Endodermal cell (in vitro differentiated cells): Measurements from ENCODE around the gene BACH2. TPM values are rescaled to one million over a fixed set of nuclear protein-coding genes. Genes with fewer than 3 reads are reported as not detected.

Source experiments
- DNase-seq: peaks from one replicate; pipeline ENCODE4 v3.0.0-alpha.2; 2017
- H3K27ac ChIP-seq: 2 replicates; pipeline ENCODE4 v1.5.1; 2013; ENCODE audit warnings: mild to moderate bottlenecking, low read depth, low read length, moderate library complexity
- H3K27me3 ChIP-seq: 2 replicates; pipeline ENCODE4 v1.6.1; 2013; ENCODE audit warnings: mild to moderate bottlenecking, low read length, moderate library complexity; ENCODE audit not compliant: insufficient read depth, control insufficient read depth, poor library complexity, severe bottlenecking
- H3K36me3 ChIP-seq: 2 replicates; pipeline ENCODE4 v1.7.0; 2013; ENCODE audit warnings: mild to moderate bottlenecking, low read length, moderate library complexity; ENCODE audit not compliant: control insufficient read depth, insufficient read depth
- H3K4me1 ChIP-seq: one replicate; pipeline ENCODE4 v1.7.0; 2013; ENCODE audit warnings: low read length; ENCODE audit not compliant: control insufficient read depth, insufficient read depth
- H3K4me3 ChIP-seq: 2 replicates; pipeline ENCODE4 v1.5.1; 2013; ENCODE audit warnings: mild to moderate bottlenecking, low read length, moderate library complexity
- H3K9ac ChIP-seq: 2 replicates; pipeline ENCODE4 v1.6.1; 2013; ENCODE audit warnings: mild to moderate bottlenecking, low read length, moderate library complexity; ENCODE audit not compliant: poor library complexity, severe bottlenecking; ENCODE audit errors: extremely low read depth
- H3K9me3 ChIP-seq: 2 replicates; pipeline ENCODE4 v1.6.1; 2013; ENCODE audit warnings: mild to moderate bottlenecking, low read length, moderate library complexity; ENCODE audit not compliant: control insufficient read depth
- H3K27ac Mint-ChIP-seq: 2 replicates; pipeline ENCODE4 v1.8.0; 2020; ENCODE audit warnings: mixed read lengths
- H3K27me3 Mint-ChIP-seq: 2 replicates; pipeline ENCODE4 v1.8.0; 2021; ENCODE audit warnings: mild to moderate bottlenecking, mixed read lengths; ENCODE audit not compliant: insufficient read depth
- H3K36me3 Mint-ChIP-seq: 2 replicates; pipeline ENCODE4 v1.8.0; 2020; ENCODE audit warnings: low read depth, mixed read lengths
- H3K4me1 Mint-ChIP-seq: 2 replicates; pipeline ENCODE4 v1.8.0; 2020; ENCODE audit warnings: mixed read lengths
- H3K4me3 Mint-ChIP-seq: 2 replicates; pipeline ENCODE4 v1.8.0; 2020; ENCODE audit warnings: mild to moderate bottlenecking, moderate library complexity, mixed read lengths
- H3K9me3 Mint-ChIP-seq: 2 replicates; pipeline ENCODE4 v1.8.0; 2020; ENCODE audit warnings: mild to moderate bottlenecking, mixed read lengths
- CTCF ChIP-seq: fragments of 200-600 bp; sonication (generic); conservative IDR thresholded peaks from 2 replicates; pipeline ENCODE4 v1.5.0; 2021; ENCODE audit warnings: antibody characterized with exemption, mild to moderate bottlenecking
- WGBS, 2 experiments: methylation state at CpG; one replicate each; pipeline versions ENCODE4 v1.1.5 to v1.1.7; 2013; ENCODE audit warnings: missing lambda C conversion rate in 2 of 2, mixed read lengths in 1 of 2; ENCODE audit not compliant: insufficient coverage in 1 of 2, insufficient read length in 1 of 2; 5-methylcytosine and 5-hydroxymethylcytosine counted together
- total RNA-seq, 2 donors: library from RNA; stranded (reverse); fragmentation: NEBNext Ultra II Directional in 1 of 2; extraction: Animal tissue kit (Norgen Biotek cat#: 25700) in 1 of 2; gene quantifications; 2 replicates in 1 of 2; 3 replicates in 1 of 2; pipeline ENCODE4 v1.2.1, GENCODE V29; 2021

Gene BACH2
- total RNA-seq, 2 donors from 2014 or later = 11.0 to 22.3 TPM

- peaks cover 6% of the 10 kb centered on the region for H3K4me1 ChIP-seq
- no peak for DNase-seq
- Mint-ChIP-seq H3K9me3 (no peaks in the 10 kb centered on the region), H3K4me1 (peaks cover 21% of the 10 kb centered on the region), H3K36me3 (no peaks in the 10 kb centered on the region), H3K27ac (no peak overlapping the region), H3K27me3 (no peaks in the 10 kb centered on the region), H3K4me3 (no peak overlapping the region)
- no peak overlapping the region for H3K9ac ChIP-seq
- WGBS, 2 experiments = 20 to 90% methylated on average over 1 to 3 of the region's 3 CpGs
- no peaks in the 10 kb centered on the region for H3K9me3 ChIP-seq
- H3K36me3 ChIP-seq = peaks cover 3% of the 10 kb centered on the region
- no peak overlapping the region for H3K4me3 ChIP-seq
- no peak for TF ChIP-seq CTCF
- no peak overlapping the region for H3K27ac ChIP-seq
- no peaks in the 10 kb centered on the region for H3K27me3 ChIP-seq
These were observed 66.0 kb downstream of the BACH2 start for GRCh38 chr6:90230548-90231215.

- H3K4me1 Mint-ChIP-seq = peaks cover 15% of the 10 kb centered on the region
- no peak for DNase-seq
- no peaks in the 10 kb centered on the region for H3K9me3 Mint-ChIP-seq
- H3K27ac Mint-ChIP-seq = no peak overlapping the region
- Histone ChIP-seq H3K4me1 (peaks cover 6% of the 10 kb centered on the region), H3K4me3 (no peak overlapping the region), H3K27me3 (no peaks in the 10 kb centered on the region), H3K27ac (no peak overlapping the region), H3K36me3 (peaks cover 3% of the 10 kb centered on the region), H3K9ac (no peak overlapping the region), H3K9me3 (no peaks in the 10 kb centered on the region)
- no peak for TF ChIP-seq CTCF
- H3K4me3 Mint-ChIP-seq = no peak overlapping the region
- no peaks in the 10 kb centered on the region for H3K27me3 Mint-ChIP-seq
- WGBS, 2 experiments = 93% methylated on average over 7 to 10 of the region's 10 CpGs
- H3K36me3 Mint-ChIP-seq = no peaks in the 10 kb centered on the region
These were observed 67.2 kb downstream of the BACH2 start for GRCh38 chr6:90229331-90230010.

GRCh38 chr6:90227673-90228072 lies 69.0 kb downstream of the BACH2 start:
- Histone ChIP-seq H3K27ac (peak overlapping the region; percentile 86), H3K9me3 (peaks cover 17% of the 10 kb centered on the region), H3K4me1 (peaks cover 3% of the 10 kb centered on the region), H3K36me3 (peaks cover 6% of the 10 kb centered on the region), H3K9ac (no peak overlapping the region), H3K27me3 (no peaks in the 10 kb centered on the region), H3K4me3 (no peak overlapping the region)
- H3K4me3 Mint-ChIP-seq = no peak overlapping the region
- H3K4me1 Mint-ChIP-seq = peaks cover 12% of the 10 kb centered on the region
- H3K9me3 Mint-ChIP-seq = peaks cover 10% of the 10 kb centered on the region
- H3K36me3 Mint-ChIP-seq = peaks cover 10% of the 10 kb centered on the region
- no peak for DNase-seq
- no peak for TF ChIP-seq CTCF
- H3K27me3 Mint-ChIP-seq = no peaks in the 10 kb centered on the region
- H3K27ac Mint-ChIP-seq = peak overlapping the region; percentile 5
